Left renal cortex interstitium (tissue), 4 donors: ENCODE data around the gene PGAP6. TPM values are rescaled to one million over a fixed set of nuclear protein-coding genes. Genes with fewer than 3 reads are reported as not detected.
"Not testable (repeated sequence)": the region's sequence is repeated elsewhere in the genome, so short reads cannot be mapped to it uniquely, and the experiment has no call there.

Source experiments
- DNase-seq, 4 donors: peaks; one replicate each; pipeline ENCODE4 v3.0.0-alpha.2; 2013; ENCODE audit warnings: low read depth in 4 of 4, low spot score in 2 of 4, missing footprints in 1 of 4
- polyA plus RNA-seq, 4 donors: library from polyadenylated mRNA; unstranded; fragments of 120-200 nt; gene quantifications; one replicate each; pipeline ENCODE4 v1.2.1, GENCODE V29; 2013; ENCODE audit not compliant: insufficient read length in 4 of 4

The PGAP6 gene
- polyA plus RNA-seq, 4 donors: 64.1 to 72.1 (median 69.3) TPM

- no peak for DNase-seq
These were observed 12.4 kb downstream of the PGAP6 start for GRCh38 chr16:369275-369865.

GRCh38 chr16:368388-369158, 13.2 kb downstream of the PGAP6 start:
- DNase-seq: no peak

GRCh38 chr16:367333-367903, 14.4 kb downstream of the PGAP6 start:
- no peak for DNase-seq

- DNase-seq: no peak
These were observed 15.3 kb downstream of the PGAP6 start for GRCh38 chr16:366476-366875.

GRCh38 chr16:364595-365491, 16.9 kb downstream of the PGAP6 start:
- DNase-seq: no peak

GRCh38 chr16:363766-364490, 17.9 kb downstream of the PGAP6 start:
- DNase-seq: no peak

- DNase-seq: no peak
These were observed 18.5 kb downstream of the PGAP6 start for GRCh38 chr16:363110-363765.

GRCh38 chr16:362702-362999, 19.1 kb downstream of the PGAP6 start:
- DNase-seq: not testable (repeated sequence)

- no peak for DNase-seq
These were observed 19.7 kb downstream of the PGAP6 start for GRCh38 chr16:361872-362701.

GRCh38 chr16:361341-361871, 20.4 kb downstream of the PGAP6 start:
- no peak for DNase-seq

- no peak for DNase-seq
These were observed 21.0 kb downstream of the PGAP6 start for GRCh38 chr16:360698-361336.

- DNase-seq: no peak
These were observed 21.7 kb downstream of the PGAP6 start for GRCh38 chr16:359871-360697.

GRCh38 chr16:359067-359763, 22.6 kb downstream of the PGAP6 start:
- DNase-seq: no peak

GRCh38 chr16:356741-357140, 25.0 kb downstream of the PGAP6 start:
- no peak for DNase-seq

GRCh38 chr16:354971-355461, 26.8 kb downstream of the PGAP6 start:
- no peak for DNase-seq

- no peak for DNase-seq
These were observed 27.4 kb downstream of the PGAP6 start for GRCh38 chr16:354291-354881.
